SH-SY5Y (cell line): ENCODE measurements around the gene S100A1.

Source experiments
- GATA2 ChIP-seq: IDR thresholded peaks from 2 replicates; pipeline ENCODE4 v1.6.1; 2011; ENCODE audit warnings: mild to moderate bottlenecking, low read depth, low read length
- GATA3 ChIP-seq: IDR thresholded peaks from 2 replicates; pipeline ENCODE4 v1.6.1; 2011; ENCODE audit warnings: low read depth, mild to moderate bottlenecking, low read length, moderate library complexity

The S100A1 gene

DNA sequence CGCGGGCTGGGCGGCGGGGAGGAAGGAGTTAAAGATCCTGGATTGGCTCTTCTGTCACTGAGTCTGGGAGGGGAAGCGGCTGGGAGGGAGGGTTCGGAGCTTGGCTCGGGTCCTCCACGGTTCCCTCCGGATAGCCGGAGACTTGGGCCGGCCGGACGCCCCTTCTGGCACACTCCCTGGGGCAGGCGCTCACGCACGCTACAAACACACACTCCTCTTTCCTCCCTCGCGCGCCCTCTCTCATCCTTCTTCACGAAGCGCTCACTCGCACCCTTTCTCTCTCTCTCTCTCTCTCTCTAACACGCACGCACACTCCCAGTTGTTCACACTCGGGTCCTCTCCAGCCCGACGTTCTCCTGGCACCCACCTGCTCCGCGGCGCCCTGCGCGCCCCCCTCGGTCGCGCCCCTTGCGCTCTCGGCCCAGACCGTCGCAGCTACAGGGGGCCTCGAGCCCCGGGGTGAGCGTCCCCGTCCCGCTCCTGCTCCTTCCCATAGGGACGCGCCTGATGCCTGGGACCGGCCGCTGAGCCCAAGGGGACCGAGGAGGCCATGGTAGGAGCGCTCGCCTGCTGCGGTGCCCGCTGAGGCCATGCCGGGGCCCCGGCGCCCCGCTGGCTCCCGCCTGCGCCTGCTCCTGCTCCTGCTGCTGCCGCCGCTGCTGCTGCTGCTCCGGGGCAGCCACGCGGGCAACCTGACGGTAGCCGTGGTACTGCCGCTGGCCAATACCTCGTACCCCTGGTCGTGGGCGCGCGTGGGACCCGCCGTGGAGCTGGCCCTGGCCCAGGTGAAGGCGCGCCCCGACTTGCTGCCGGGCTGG, 50.5 kb downstream of the S100A1 start, which contains the start of gene NPR1:
NPR1 (plus strand) TSS at position 170 of the 818 bp plus-strand sequence; CDS start at position 591, 421 bp downstream.
- TF ChIP-seq GATA3, result no peak
- TF ChIP-seq GATA2, result no peak

DNA sequence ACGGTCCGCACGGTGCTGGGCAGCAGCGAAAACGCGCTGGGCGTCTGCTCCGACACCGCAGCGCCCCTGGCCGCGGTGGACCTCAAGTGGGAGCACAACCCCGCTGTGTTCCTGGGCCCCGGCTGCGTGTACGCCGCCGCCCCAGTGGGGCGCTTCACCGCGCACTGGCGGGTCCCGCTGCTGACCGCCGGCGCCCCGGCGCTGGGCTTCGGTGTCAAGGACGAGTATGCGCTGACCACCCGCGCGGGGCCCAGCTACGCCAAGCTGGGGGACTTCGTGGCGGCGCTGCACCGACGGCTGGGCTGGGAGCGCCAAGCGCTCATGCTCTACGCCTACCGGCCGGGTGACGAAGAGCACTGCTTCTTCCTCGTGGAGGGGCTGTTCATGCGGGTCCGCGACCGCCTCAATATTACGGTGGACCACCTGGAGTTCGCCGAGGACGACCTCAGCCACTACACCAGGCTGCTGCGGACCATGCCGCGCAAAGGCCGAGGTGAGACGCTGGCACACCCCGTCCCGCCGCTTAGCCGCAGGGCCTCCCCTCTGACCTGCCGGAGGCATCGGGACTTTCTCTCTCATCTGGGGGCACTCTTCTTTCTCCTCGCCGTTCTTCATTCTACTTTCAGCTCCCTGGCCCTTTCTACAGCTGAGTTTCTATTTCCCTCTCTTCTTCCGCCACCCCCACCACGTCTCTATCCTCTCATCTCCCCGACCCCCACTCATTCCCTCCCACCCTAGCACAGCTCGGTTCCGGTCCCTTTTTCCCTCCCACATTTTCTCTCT, 51.3 kb downstream of the S100A1 start:
- TF ChIP-seq GATA3, result no peak
- TF ChIP-seq GATA2, result no peak

DNA sequence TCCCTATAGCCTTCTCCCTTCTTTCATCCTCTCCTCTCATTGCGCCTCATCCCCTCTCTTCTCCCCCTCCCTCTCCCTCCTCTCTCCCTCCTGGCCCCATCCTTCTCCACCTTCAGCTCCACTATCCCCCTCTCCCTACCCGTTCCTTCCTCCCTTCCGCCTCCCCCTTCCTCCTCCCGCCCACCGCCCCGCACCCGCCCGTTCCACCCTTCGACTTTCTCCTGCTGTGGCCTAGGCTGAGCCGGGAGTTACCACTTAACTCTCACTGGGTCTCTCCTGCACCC, 51.8 kb downstream of the S100A1 start:
- TF ChIP-seq GATA2 (no peak), GATA3 (no peak)
